GM19239 (cell line): Measurements from ENCODE around the gene LUC7L3.
"Not testable (repeated sequence)": the region's sequence is repeated elsewhere in the genome, so short reads cannot be mapped to it uniquely, and the experiment has no call there.

Experiments
- DNase-seq: peaks from one replicate; pipeline ENCODE4 v3.0.0; 2011; ENCODE audit warnings: low spot score; ENCODE audit not compliant: insufficient read length
- FAIRE-seq: peaks from 2 replicates; lab custom pipeline; 2011; peaks lifted over from hg19 to GRCh38; lab: Jason Lieb, UNC

LUC7L3 gene

DNA sequence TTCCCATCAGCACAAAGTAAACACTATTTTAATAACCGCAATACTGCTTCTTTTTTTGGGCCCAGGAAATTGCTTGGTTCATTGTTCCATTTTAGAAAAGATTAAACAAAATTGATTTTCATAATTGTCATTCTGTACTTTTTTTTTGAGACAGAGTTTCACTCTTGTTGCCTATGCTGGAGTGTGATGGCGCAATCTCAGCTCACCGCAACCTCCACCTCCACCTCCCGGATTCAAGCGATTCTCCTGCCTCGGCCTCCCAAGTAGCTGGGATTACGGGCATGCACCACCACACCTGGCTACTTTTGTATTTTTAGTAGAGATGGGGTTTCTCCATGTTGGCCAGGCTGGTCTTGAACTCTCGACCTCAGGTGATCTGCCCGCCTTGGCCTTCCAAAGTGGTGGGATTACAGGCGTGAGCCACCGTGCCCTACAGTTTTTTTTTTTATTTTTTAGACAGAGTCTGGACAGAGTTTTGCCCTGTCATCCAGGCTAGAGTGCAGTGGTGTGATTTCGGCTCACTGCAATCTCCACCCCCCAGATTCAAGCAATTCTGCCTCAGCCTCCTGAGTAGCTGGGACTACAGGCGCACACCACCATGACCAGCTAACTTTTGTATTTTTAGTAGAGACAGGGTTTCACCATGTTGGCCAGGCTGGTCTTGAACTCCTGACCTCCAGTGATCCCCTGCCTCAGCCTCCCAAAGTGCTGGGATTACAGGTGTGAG is 85.5 kb downstream of the LUC7L3 start:
- not testable (repeated sequence) for FAIRE-seq, DNase-seq

DNA sequence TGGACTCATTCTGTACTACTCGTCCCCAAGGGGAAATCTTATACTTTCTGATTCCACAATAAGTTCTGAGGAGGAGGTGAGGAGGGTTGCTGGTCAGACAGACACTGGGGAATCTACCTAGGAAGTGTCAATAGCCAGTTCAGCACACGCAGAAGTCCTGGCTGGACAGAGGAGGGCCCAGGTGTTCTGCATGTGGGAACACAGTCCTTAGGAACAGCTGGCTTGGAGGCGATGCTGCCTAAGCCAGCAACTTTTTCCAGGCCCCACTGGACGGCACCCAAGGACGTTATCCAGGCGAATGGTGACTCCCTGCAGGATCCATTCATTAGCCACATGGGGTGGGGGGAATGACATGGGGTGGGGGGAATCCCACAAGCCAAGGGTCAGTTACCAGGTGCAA is 86.1 kb downstream of the LUC7L3 start:
- no peak for FAIRE-seq
- no peak for DNase-seq
